CD14-positive monocyte (primary cell): ENCODE measurements around the gene CLDN34. TPM values are rescaled to one million over a fixed set of nuclear protein-coding genes. Genes with fewer than 3 reads are reported as not detected.

ENCODE experiments used
- DNase-seq, 3 donors: peaks; one replicate each; pipeline ENCODE4 v3.0.0-alpha.2; 2011 to 2022
- H2AFZ ChIP-seq: 2 replicates; pipeline ENCODE4 v1.6.0; 2012; ENCODE audit warnings: mild to moderate bottlenecking, low read depth, low read length, inconsistent platforms; ENCODE audit not compliant: insufficient read depth, poor library complexity, severe bottlenecking
- H3K27ac ChIP-seq, 2 donors: 1 replicate in 1 of 2; 2 replicates in 1 of 2; pipeline ENCODE4 v1.5.1; 2012 to 2013; ENCODE audit warnings: low read length in 2 of 2, control low read depth in 1 of 2, inconsistent platforms in 1 of 2, low read depth in 1 of 2, mild to moderate bottlenecking in 1 of 2
- H3K27me3 ChIP-seq, 2 donors: one replicate each; pipeline versions ENCODE4 v1.6.0 to v1.6.1; 2011 to 2013; ENCODE audit warnings: low read length in 2 of 2; ENCODE audit not compliant: control insufficient read depth in 2 of 2, insufficient read depth in 2 of 2
- H3K36me3 ChIP-seq, 2 donors: replicated peaks in 1 of 2; 1 replicate in 1 of 2; 2 replicates in 1 of 2; pipeline versions ENCODE4 v1.5.1 to v1.6.1; 2012 to 2013; ENCODE audit warnings: low read length in 2 of 2, control low read depth in 1 of 2, inconsistent platforms in 1 of 2, mild to moderate bottlenecking in 1 of 2; ENCODE audit not compliant: insufficient read depth in 2 of 2, control insufficient read depth in 1 of 2
- H3K4me1 ChIP-seq, 2 donors: 1 replicate in 1 of 2; 2 replicates in 1 of 2; pipeline versions ENCODE4 v1.5.1 to v1.6.1; 2012 to 2013; ENCODE audit warnings: low read length in 2 of 2, control low read depth in 1 of 2, inconsistent platforms in 1 of 2, mild to moderate bottlenecking in 1 of 2, moderate library complexity in 1 of 2; ENCODE audit not compliant: insufficient read depth in 2 of 2, control insufficient read depth in 1 of 2
- H3K4me2 ChIP-seq: replicated peaks from 2 replicates; pipeline ENCODE3; 2012; ENCODE audit warnings: low read length, moderate library complexity, mild to moderate bottlenecking; ENCODE audit not compliant: poor library complexity, severe bottlenecking; ENCODE audit errors: extremely low read depth
- H3K4me3 ChIP-seq, 3 experiments: fragments of 200-600 bp in 1 of 3; sonication (generic) in 1 of 3; replicated peaks in 1 of 3; 1 replicate in 2 of 3; 2 replicates in 1 of 3; pipeline ENCODE4 v1.5.1; 2011 to 2013; ENCODE audit warnings: low read length in 3 of 3, mild to moderate bottlenecking in 3 of 3, control low read depth in 2 of 3, low read depth in 2 of 3, inconsistent platforms in 1 of 3, moderate library complexity in 1 of 3
- H3K79me2 ChIP-seq: 2 replicates; pipeline ENCODE4 v1.6.0; 2012; ENCODE audit warnings: mild to moderate bottlenecking, control low read depth, inconsistent platforms, low read length, moderate library complexity; ENCODE audit not compliant: insufficient read depth
- H3K9ac ChIP-seq: 2 replicates; pipeline ENCODE4 v1.6.0; 2017; ENCODE audit warnings: low read length, mild to moderate bottlenecking; ENCODE audit not compliant: insufficient read depth, poor library complexity, severe bottlenecking
- H3K9me3 ChIP-seq, 2 donors: replicated peaks in 1 of 2; 1 replicate in 1 of 2; 2 replicates in 1 of 2; pipeline versions ENCODE4 v1.5.1 to v1.6.1; 2012 to 2013; ENCODE audit warnings: low read length in 2 of 2, control low read depth in 1 of 2; ENCODE audit not compliant: control insufficient read depth in 1 of 2, insufficient read depth in 1 of 2
- H4K20me1 ChIP-seq: 2 replicates; pipeline ENCODE4 v1.6.0; 2012; ENCODE audit warnings: mild to moderate bottlenecking, low read length, control low read depth, moderate library complexity; ENCODE audit not compliant: insufficient read depth
- H3K27ac Mint-ChIP-seq, 7 donors: one replicate each; pipeline ENCODE4 v1.8.0; 2020; ENCODE audit warnings: mild to moderate bottlenecking in 7 of 7, mixed read lengths in 7 of 7, moderate library complexity in 6 of 7, inconsistent platforms in 2 of 7
- H3K27me3 Mint-ChIP-seq, 3 donors: one replicate each; pipeline ENCODE4 v1.8.0; 2021 to 2022; ENCODE audit warnings: low read depth in 3 of 3, mild to moderate bottlenecking in 3 of 3, mixed read lengths in 3 of 3, moderate library complexity in 3 of 3, inconsistent platforms in 1 of 3
- H3K36me3 Mint-ChIP-seq, 2 donors: one replicate each; pipeline ENCODE4 v1.8.0; 2020; ENCODE audit warnings: mixed read lengths in 2 of 2, inconsistent platforms in 1 of 2, mild to moderate bottlenecking in 1 of 2
- H3K4me1 Mint-ChIP-seq: one replicate; pipeline ENCODE4 v1.8.0; 2020; ENCODE audit warnings: mild to moderate bottlenecking, mixed read lengths
- H3K4me3 Mint-ChIP-seq, 2 donors: one replicate each; pipeline ENCODE4 v1.8.0; 2020; ENCODE audit warnings: mild to moderate bottlenecking in 2 of 2, mixed read lengths in 2 of 2, moderate library complexity in 1 of 2
- H3K9me3 Mint-ChIP-seq, 7 donors: one replicate each; pipeline ENCODE4 v1.8.0; 2020 to 2022; ENCODE audit warnings: mixed read lengths in 7 of 7, mild to moderate bottlenecking in 6 of 7, moderate library complexity in 6 of 7, inconsistent platforms in 2 of 7
- WGBS: methylation state at CpG from one replicate; pipeline ENCODE4 v1.1.5; 2013; ENCODE audit warnings: missing lambda C conversion rate; ENCODE audit not compliant: insufficient coverage; 5-methylcytosine and 5-hydroxymethylcytosine counted together
- intact Hi-C, 2 donors: fragments of 100-400 bp; cut with micrococcal nuclease; formaldehyde crosslinking; loops; one replicate each; pipeline versions ENCODE4 v1.15.0 to v1.15.1; 2023
- polyA plus RNA-seq, 3 donors: library from polyadenylated mRNA; depleted of rRNA in 1 of 3; unstranded in 2 of 3; stranded (reverse) in 1 of 3; fragments of 300-500 nt in 2 of 3; fragments of >200 nt in 1 of 3; fragmentation: Illumina TruSeq in 2 of 3; gene quantifications; 1 replicate in 2 of 3; 2 replicates in 1 of 3; pipeline ENCODE4 v1.2.3, GENCODE V29; 2012 to 2021
- TF ChIP-seq, protein P1 (sequence below): fragments of 200-600 bp; IDR thresholded peaks from one replicate; pipeline ENCODE4 v1.8.0; 2022; ENCODE audit warnings: antibody characterized with exemption, mild to moderate bottlenecking

Gene CLDN34
- polyA plus RNA-seq, 3 donors: not detected

DNA sequence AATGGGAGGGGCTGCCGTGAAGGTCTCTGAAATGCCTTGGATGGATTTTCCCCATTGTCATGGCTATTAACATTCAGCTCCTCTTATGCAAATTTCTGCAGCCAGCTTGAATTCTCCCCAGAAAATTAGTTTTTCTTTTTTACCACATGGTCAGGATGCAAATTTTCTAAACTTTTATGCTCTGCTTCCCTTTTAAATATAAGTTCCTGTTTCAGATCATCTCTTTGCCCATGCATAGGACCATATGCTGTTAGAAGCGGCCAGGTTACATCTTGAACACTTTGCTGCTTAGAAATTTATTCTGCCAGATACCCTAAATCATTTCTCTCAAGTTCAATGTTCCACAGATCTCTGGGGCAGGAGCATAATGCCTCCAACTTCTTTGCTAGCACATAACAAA, 13.8 kb upstream of the CLDN34 start:
- peaks cover 9 to 39% (median 25%) of the 10 kb centered on the region in 7 donors for H3K9me3 Mint-ChIP-seq
- Histone ChIP-seq H3K9me3 (peaks cover 20 to 26% of the 10 kb centered on the region in 2 donors), H3K79me2 (no peaks in the 10 kb centered on the region), H3K27me3 (no peaks in the 10 kb centered on the region), H3K9ac (no peak overlapping the region), H3K27ac (no peak overlapping the region), H3K4me3 (no peak overlapping the region), H3K36me3 (no peaks in the 10 kb centered on the region), H2AFZ (no peak overlapping the region), H3K4me2 (no peak overlapping the region), H4K20me1 (no peaks in the 10 kb centered on the region), H3K4me1 (peaks cover 1 to 7% of the 10 kb centered on the region in 2 donors)
- H3K4me3 Mint-ChIP-seq: no peak overlapping the region
- H3K27me3 Mint-ChIP-seq: peaks cover 4 to 15% (median 6%) of the 10 kb centered on the region in 3 donors
- peaks cover 7% of the 10 kb centered on the region for H3K4me1 Mint-ChIP-seq
- intact Hi-C loops: no loop called here
- H3K36me3 Mint-ChIP-seq: no peaks in the 10 kb centered on the region
- TF ChIP-seq, protein P1, sequence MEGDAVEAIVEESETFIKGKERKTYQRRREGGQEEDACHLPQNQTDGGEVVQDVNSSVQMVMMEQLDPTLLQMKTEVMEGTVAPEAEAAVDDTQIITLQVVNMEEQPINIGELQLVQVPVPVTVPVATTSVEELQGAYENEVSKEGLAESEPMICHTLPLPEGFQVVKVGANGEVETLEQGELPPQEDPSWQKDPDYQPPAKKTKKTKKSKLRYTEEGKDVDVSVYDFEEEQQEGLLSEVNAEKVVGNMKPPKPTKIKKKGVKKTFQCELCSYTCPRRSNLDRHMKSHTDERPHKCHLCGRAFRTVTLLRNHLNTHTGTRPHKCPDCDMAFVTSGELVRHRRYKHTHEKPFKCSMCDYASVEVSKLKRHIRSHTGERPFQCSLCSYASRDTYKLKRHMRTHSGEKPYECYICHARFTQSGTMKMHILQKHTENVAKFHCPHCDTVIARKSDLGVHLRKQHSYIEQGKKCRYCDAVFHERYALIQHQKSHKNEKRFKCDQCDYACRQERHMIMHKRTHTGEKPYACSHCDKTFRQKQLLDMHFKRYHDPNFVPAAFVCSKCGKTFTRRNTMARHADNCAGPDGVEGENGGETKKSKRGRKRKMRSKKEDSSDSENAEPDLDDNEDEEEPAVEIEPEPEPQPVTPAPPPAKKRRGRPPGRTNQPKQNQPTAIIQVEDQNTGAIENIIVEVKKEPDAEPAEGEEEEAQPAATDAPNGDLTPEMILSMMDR: no peak
- WGBS: 88% methylated on average over 1 of the region's 2 CpGs
- no peak overlapping the region for H3K27ac Mint-ChIP-seq
- DNase-seq: no peak

DNA sequence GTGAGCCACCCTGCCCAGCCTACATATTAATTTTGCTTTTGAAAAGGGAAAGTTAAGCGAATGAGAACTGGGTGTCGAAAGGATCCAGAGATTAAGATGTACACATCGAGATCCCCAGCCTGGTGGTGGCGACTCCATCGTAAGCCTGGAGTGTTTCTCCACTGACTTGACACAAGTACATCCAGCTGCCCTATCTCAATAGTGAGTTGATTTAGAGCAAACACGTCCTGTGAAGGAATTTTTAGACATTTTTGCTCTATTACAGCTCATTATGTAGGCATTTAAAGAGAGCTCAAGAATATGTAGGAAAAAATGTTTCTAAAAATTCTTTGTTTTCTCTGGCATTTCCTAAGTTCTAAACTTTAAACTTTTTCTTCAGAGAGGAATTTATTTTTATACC, 11.7 kb upstream of the CLDN34 start:
- Histone ChIP-seq H2AFZ (no peak overlapping the region), H3K4me1 (peaks cover 3 to 8% of the 10 kb centered on the region in 2 donors), H3K9ac (no peak overlapping the region), H3K36me3 (no peaks in the 10 kb centered on the region), H3K4me2 (no peak overlapping the region), H3K4me3 (no peak overlapping the region), H4K20me1 (no peaks in the 10 kb centered on the region), H3K27me3 (no peaks in the 10 kb centered on the region), H3K27ac (no peak overlapping the region), H3K9me3 (peaks cover 20 to 26% of the 10 kb centered on the region in 2 donors), H3K79me2 (no peaks in the 10 kb centered on the region)
- H3K27ac Mint-ChIP-seq: no peak overlapping the region
- intact Hi-C loops: no loop called here
- H3K27me3 Mint-ChIP-seq: peaks cover 6 to 24% (median 8%) of the 10 kb centered on the region in 3 donors
- no CpG with 5 or more reads among the region's 6 CpGs for WGBS
- peaks cover 9 to 36% (median 25%) of the 10 kb centered on the region in 7 donors for H3K9me3 Mint-ChIP-seq
- no peak for DNase-seq
- H3K4me3 Mint-ChIP-seq: no peak overlapping the region
- TF ChIP-seq, protein P1: no peak
- no peaks in the 10 kb centered on the region for H3K36me3 Mint-ChIP-seq
- H3K4me1 Mint-ChIP-seq: peaks cover 16% of the 10 kb centered on the region
